ENCODE results near the gene DSG3.
A peak's percentile ranks its signal among the peaks of the same experiment; 100 is the strongest.

Gene DSG3

DNA sequence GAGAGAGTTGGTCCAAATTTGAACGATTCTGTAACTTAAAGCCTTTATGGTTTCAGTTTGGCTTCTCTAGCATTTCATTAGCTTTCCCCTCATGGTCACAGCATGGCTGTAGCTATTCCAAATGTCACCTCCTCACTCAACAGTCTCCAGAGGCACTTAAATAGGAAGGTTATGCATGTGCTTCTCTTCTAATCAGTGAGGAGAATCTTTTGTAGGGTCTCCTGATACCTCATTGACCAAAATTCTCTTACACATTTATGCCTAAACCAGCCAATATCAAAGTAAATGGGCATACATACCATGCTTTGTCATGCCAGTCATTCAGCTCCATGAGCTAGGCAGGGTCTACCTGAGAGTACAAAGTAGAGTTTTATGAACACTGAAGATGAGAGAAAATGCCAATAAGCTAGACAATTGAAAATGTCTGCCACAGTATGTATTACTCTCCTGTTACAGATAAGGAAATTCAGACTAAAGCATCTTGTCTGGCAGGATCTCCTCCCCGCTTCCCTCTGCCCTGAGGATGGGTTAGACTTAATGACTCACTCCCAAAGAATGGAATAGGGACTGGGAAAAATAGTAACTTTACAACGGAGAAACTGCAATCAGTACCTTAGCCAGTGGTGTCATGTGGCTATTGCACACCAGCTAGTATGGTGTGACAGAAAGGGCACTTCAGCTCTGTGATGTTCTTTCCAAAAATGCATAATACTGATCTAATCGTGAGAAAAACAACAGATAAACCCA, 65.8 kb downstream of the DSG3 start:
- no peak for TF ChIP-seq CTCF (conservative IDR thresholded peaks at IDR 0.05; ENCODE audit: low read length)
- H3K4me3 ChIP-seq (ENCODE audit: low read length), result no peak overlapping the region
- peak; percentile 38 for DNase-seq (ENCODE audit: low read depth)

- H3K4me3 ChIP-seq (ENCODE audit: low read length), result no peak overlapping the region
- DNase-seq (ENCODE audit: low read depth), result no peak
- no peak for TF ChIP-seq CTCF (conservative IDR thresholded peaks at IDR 0.05; ENCODE audit: low read length)
Observed at GRCh38 chr18:31516437-31516836, 68.9 kb downstream of the DSG3 start.

DNA sequence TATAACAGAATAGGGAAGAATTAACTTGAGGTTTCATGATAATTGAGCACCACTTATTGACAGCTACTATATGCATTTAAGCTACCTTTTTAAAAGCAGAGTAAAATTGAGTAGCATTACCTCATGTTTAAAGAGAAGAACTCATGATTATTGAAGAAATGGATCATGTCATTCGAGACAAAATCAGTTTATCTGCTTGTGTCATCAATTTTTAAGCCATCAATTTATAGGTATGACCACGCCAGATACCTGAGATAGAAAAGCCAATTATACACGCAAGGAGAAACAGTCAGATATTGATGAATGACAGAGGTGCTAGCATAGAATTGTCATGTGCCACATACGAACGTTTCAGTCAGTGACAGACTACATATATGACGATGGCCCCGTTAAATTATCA, 78.8 kb downstream of the DSG3 start:
- no peak for TF ChIP-seq CTCF (conservative IDR thresholded peaks at IDR 0.05; ENCODE audit: low read length)
- no peak for DNase-seq (ENCODE audit: low read depth)
- no peak overlapping the region for H3K4me3 ChIP-seq (ENCODE audit: low read length)

Measured in AG10803 (cell line).